HTR-8/SVneo (cell line): ENCODE measurements around the gene PLD5.

Experiments used
- DNase-seq: peaks from one replicate; pipeline ENCODE4 v3.0.0; 2011; ENCODE audit warnings: low spot score, mixed read lengths; ENCODE audit not compliant: insufficient read length
- FAIRE-seq: peaks from 2 replicates; lab custom pipeline; 2011; peaks lifted over from hg19 to GRCh38; lab: Jason Lieb, UNC

Gene PLD5

DNA sequence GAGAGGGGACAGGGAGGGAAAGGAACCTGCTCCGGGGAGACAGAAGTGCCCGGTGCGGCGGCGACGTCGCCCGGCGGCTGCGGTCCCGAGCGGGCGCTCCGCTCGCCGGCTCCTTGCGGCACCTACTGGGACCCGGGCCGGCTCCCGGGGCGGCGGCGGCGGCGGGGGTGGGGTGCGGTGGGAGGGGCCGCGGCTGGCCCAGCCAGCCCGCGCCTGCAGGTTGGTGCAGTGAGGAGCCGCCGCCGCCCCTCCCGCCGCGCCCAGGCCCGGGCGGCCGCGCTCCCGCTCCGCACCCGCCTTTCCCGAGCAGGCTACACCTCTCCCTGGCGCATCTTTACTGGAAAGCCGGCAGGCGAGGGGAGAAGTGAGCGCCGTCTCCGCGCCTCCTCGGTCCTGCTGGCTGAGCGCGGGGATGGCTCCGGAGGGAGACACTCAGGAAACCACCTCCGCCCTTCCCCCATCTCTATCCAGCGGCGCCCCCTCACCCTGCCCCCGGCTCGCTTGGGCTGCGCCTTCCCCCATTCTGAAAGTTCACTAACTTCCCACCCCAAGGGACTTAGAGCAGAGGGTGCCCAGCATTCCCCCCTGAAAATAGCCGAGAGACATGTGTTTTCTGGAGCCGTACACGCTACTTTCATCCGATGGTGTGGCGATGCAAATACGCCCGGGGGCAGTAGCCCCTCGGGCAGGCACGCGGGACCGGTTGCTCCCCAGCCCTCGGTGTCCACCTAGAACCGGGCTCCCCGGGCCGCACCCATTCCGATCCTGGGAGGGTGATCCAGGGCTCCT lies at the start of gene PLD5:
TSS of gene PLD5 (minus strand) at position 127 of the 789 bp plus-strand sequence.
- no peak for FAIRE-seq
- DNase-seq = no peak

GRCh38 chr1:242569867-242570266 lies 45.4 kb upstream of the PLD5 start:
- FAIRE-seq (no peak), DNase-seq (no peak)

DNA sequence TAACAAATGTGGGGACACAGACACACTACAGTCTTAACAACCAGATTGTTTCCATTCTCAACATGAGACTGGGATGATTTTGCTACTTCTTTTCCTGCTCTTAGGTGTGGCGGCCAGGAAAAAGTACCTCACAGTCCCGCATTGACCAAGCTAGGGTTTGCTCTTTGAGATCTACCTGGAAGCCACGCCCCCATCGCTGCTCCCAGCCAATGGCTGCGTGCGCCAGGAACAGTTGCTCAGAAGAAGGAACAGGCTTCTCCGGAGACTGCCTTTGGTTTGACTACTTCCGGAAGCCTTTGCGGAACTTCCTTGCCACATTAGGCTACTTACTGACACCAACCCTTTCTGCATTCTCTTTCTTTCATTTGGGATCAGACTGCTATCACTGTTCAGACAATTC lies 44.2 kb upstream of the PLD5 start:
- FAIRE-seq (no peak), DNase-seq (no peak)

GRCh38 chr1:242567596-242567995 lies 43.1 kb upstream of the PLD5 start:
- DNase-seq = no peak
- FAIRE-seq = no peak

DNA sequence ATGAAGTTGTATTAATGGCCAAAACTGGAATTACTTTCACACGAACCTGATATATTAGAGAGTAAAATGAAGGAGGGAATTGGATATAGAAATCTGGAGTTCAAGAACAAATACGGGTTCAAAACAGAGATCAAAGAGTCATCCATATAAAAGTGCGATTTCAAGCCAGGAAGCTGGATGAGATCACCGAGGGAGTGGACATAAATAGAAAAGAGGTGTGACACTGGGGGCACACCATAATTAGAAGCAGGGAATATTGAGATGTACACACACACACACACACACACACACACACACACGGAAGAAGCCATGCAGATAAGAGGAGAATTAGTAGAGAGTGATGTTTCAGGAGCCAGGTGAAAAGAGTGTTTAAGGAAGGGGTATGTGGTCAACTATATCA lies 32.3 kb upstream of the PLD5 start:
- no peak for DNase-seq
- FAIRE-seq = no peak

- DNase-seq (no peak), FAIRE-seq (no peak)
These were observed 31.8 kb upstream of the PLD5 start for GRCh38 chr1:242556276-242556675.

- DNase-seq (no peak), FAIRE-seq (no peak)
These were observed 30.1 kb upstream of the PLD5 start for GRCh38 chr1:242554577-242554976.

- FAIRE-seq (no peak), DNase-seq (no peak)
These were observed 22.6 kb upstream of the PLD5 start for GRCh38 chr1:242546849-242547729.

DNA sequence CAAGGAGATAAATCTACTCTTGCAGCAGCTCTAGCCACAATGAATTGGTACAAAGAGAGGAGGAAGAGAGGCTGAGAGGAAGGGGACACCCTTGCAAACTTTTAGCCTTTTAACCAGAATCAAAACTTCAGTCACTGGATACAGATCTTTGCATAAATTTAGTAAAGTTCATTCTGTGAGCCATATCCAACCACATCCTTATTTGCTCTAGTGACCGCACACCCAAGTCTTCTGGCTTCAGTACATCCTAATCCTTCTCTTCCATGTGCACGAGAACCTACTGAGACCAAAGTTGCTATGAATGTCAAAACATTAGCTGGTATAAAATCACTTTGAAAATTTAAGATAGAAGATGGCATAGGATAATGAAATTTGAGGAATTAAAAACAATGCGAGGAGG lies 21.9 kb upstream of the PLD5 start:
- DNase-seq (no peak), FAIRE-seq (no peak)

DNA sequence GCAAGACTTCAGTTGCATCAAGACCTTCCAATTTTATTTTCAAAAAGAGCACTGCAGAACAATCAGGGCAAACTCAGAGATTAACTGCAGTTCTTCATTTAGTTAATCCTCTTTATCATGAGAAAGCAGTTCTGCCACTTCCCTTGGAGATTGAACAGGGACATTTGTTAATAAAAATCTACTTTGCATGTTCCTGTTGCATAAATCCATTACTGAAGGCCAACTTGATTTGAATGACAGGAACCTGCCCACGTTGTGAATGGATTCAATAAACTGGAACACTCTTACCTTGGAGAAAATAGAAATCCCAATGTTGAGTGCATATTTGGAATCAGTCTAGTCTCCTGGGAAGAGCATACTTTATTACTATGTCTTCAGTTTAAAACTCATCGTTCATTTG lies 19.6 kb upstream of the PLD5 start:
- no peak for DNase-seq
- FAIRE-seq = no peak

- no peak for FAIRE-seq
- DNase-seq = no peak
These were observed 17.8 kb upstream of the PLD5 start for GRCh38 chr1:242542271-242542670.

DNA sequence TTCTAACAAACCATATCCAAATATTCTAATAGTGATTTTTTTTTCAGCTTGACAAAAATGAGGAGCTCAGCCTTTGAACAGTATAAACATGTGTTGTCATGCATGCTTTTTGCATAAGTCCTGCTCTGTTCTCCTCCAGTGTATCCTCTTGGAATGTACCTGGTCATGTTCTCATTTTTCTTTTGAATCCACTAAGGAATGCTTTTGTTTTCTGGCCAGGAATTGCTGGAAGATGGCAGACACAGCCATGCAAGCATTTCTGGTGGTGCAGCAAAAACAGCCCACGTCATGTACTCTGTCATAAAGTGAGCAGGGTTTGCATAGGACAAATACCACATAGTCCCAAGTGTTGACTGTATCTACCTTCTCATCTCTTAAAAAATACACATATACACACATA lies 11.5 kb upstream of the PLD5 start:
- FAIRE-seq (no peak), DNase-seq (no peak)

- DNase-seq (no peak), FAIRE-seq (no peak)
These were observed 10.3 kb upstream of the PLD5 start for GRCh38 chr1:242534753-242535152.

DNA sequence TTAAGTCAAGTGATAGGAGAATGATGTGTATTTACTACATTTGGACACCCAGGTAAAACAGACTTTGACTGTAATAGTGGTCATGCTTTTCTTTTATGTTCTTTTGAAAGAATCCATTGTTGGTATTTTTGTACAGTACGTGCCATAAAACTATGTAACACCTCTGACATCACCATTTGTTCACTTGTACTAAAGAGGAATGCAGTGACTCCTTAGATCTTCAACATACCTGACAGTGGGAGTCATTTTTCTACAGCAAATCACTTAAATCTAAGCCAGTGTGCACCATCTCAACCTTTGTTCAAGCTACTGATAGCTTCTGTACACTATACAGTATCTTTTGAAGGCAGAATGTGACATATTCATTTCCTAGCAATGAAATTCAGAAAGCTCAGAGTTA lies 6.3 kb upstream of the PLD5 start:
- FAIRE-seq (no peak), DNase-seq (no peak)

- FAIRE-seq = no peak
- no peak for DNase-seq
These were observed 1.3 kb upstream of the PLD5 start for GRCh38 chr1:242525769-242526168.

GRCh38 chr1:242525360-242525722 lies 844 bp upstream of the PLD5 start:
- no peak for DNase-seq
- no peak for FAIRE-seq

DNA sequence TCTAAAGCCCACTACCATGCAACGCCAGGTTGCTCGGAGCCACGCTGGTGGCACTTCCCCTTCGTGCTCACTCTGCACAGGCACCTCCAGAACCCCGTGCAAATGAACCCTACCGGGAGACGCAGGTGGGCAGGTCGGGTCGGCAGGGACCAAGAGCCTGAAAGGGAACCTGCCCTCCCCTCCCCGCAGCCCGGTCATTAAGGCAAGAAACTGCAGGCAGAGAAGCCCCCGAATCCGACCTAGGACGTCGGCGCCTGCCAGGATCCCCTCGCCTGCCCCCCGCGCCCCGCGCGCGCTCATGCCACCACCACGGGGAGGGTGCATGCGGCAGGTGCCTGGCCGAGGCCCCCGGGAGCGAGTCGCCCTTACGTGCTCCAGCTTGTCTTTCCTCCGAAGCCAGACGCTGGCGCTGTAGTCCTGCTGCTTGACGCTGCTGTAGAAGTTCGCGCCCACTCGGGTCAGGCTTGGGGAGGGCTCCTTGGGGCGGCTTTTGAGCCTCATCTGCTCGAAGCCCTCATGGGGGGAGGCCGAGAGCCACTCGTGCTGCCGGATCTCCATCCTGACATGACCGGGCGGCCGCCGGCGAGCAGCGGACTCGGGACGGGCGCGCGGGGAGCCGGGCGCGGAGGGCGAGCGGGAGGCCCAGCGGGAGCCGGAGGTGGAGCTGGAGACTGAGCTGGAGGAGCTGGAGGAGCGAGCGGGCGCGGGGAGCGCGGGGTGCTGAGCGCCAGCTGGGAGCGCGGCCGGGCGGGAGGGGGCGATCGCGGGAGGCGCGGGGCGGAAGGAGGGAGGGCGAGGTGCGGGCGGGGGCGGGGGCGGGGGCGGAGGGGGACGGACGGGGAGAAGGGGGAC lies 552 bp downstream of the PLD5 start:
- DNase-seq = no peak
- FAIRE-seq = no peak

GRCh38 chr1:242522996-242523718 lies 1.3 kb downstream of the PLD5 start:
- no peak for FAIRE-seq
- no peak for DNase-seq

GRCh38 chr1:242522304-242522945 lies 2.1 kb downstream of the PLD5 start:
- DNase-seq (no peak), FAIRE-seq (no peak)

GRCh38 chr1:242515555-242515954 lies 8.9 kb downstream of the PLD5 start:
- DNase-seq = no peak
- no peak for FAIRE-seq
